Measurements from ENCODE around the gene CAMK2A.
"Not testable (repeated sequence)": the region's sequence is repeated elsewhere in the genome, so short reads cannot be mapped to it uniquely, and the experiment has no call there.

Gene CAMK2A

DNA sequence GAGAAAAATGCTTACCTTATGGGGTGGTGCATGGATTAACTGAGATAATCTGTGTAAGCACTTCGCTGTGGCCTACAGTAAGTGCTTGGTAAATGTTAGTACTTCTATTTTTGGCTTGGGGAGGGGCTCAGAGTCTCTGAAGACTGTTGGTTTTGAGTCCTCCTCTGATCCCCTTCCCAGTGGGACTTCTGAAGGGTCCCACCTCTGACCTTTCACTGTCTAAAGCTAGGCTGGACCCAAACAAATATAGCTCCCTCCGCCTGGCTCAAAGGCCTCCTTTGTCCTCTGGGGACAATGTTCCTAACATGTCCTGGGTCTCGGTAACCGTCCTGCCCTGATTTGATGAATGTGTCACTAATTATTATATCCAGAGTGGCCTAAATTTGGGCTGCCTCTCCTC is 34.8 kb downstream of the CAMK2A start:
- DNase-seq (ENCODE audit: low read depth) = no peak

DNA sequence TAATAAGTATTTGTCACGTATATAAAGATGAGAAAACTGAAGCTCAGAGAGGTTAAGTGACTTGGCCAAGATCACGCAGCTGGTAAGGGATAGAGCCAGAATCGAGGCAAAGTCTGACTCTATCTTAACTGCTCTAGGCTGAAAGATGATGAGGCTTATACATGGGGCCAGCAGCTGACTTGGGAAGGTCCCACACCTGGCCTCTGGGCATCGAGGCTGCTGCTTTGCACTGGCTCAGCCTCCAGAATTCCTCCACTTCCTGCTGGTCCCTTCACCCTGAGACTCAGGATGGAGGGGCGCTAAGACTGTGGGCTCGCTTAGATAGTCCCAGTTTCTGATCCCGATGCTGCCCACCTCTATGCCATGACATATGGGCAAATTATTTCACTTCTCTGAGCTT is 35.2 kb downstream of the CAMK2A start:
- DNase-seq (ENCODE audit: low read depth) = no peak

DNA sequence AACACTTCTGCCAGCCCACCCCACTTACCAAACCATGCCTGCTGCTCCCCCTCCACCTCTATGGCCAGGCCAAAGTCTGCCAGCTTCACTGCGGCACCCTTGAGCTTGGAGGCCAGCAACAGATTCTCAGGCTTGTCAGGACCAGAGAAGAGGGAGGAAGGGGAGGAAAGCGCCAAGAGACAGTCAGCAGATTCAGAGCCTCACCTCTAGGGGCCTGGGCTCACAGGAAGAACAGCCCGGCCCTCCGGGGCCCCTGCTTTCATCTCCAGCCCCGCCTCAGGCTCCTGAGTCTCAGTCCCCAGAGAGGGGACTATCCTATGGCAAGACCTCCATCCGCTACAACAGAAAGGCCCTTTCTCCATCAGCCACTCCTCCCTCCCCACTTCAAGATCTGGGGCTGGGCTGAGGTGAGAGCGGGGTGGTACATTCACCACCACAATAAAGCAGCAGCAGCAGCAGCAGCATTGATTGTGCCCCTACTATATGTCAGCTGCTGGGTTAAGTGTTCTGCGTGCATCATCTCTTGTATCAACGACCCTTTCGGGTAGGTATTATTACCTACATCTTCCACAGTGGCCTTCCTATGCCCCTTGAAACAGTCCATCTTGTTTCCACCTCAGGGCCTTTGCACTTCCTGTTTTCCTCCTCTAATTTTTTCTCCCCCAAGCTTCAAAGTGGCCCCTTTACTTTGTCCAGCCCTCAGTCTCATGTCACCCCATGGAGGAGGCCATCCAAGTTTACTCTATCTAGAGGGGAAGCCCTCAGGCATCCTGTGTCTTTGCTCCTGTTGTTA is 36.0 kb downstream of the CAMK2A start:
- no peak for DNase-seq (ENCODE audit: low read depth)

DNA sequence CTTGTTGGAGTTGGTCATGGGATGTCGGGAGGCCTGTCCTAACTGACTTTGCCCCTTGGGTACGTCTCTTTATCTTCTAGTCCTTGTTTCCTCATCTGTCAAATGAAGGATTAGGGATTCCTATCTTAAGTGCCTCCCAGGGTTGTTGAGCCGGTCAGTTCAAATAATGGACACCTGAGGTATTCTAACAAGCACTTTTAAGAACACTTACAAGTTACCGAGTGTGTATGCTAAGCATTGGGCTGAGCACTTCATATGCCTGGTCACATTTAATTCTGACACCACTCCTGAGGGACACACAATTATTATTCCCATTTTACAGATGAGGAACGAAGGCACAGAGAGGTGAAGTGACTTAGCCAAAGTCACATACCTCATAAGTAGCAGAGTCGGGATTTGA is 37.1 kb downstream of the CAMK2A start:
- DNase-seq (ENCODE audit: low read depth) = no peak

DNA sequence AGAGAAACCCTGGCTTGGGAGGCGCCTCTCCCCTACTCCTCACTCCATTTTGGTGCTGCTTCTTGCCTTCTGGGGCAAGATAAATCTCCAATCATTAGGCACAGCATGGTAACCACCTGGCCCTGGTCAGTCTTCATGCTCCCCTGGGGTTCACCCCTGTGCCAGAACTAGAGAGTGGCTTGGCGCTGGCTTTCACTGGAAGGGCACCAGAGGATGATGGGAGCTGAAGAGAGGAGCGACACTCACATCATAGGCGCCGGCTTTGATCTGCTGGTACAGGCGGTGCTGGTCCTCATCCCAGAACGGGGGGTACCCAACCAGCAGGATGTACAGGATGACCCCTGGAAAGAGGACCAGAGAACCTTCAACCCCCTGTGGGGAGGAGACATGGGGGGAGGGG is 38.1 kb downstream of the CAMK2A start:
- no peak for DNase-seq (ENCODE audit: low read depth)

DNA sequence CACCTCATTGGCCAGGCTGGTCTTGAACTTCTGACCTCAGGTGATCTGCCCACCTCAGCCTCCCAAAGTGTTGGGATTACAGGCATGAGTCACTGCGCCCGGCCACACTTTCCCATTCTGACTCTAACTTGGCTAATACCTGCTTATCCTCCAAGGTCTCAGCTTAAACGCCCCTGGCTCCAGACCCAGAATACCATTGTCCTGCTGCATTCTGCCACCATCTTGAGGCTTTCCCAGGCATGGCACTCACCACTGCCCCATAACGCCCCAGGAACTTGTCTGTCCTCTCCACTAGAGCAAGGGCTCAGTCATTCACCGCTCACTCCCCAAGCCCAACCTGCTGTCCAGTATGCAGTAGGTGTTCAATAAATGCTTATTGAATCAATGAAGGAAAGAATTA is 39.8 kb downstream of the CAMK2A start:
- DNase-seq (ENCODE audit: low read depth) = no peak

DNA sequence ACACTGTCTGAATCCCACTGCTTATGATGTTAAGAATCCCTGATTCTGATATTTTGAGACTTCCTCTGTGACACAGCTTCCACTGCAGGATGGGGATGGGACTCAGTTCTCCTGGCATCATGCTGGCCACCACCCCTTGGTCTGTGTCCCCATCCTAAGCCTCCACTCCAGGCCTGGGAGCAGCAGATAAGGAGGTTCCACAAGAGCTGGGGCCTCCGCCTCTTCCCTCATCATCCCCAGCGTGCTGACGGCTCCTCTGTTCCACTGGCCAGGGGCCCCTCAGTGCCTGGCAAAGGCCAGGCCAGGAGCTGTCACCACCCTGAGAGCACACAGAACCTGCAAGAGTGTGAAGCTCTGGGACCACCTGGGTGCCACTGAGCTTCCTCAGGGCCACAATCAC is 40.6 kb downstream of the CAMK2A start:
- DNase-seq (ENCODE audit: low read depth) = no peak

DNA sequence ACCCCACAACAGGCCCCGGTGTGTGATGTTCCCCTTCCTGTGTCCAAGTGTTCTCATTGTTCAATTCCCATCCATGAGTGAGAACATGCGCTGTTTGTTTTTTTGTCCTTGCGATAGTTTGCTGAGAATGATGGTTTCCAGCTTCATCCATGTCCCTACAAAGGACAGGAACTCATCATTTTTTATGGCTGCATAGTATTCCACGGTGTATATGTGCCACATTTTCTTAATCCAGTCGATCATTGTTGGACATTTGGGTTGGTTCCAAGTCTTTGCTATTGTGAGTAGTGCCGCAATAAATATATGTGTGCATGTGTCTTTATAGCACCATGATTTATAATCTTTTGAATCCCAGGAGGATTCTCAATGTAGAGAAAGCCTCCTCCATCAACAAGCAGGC is 41.1 kb downstream of the CAMK2A start:
- DNase-seq (ENCODE audit: low read depth) = not testable (repeated sequence)

DNA sequence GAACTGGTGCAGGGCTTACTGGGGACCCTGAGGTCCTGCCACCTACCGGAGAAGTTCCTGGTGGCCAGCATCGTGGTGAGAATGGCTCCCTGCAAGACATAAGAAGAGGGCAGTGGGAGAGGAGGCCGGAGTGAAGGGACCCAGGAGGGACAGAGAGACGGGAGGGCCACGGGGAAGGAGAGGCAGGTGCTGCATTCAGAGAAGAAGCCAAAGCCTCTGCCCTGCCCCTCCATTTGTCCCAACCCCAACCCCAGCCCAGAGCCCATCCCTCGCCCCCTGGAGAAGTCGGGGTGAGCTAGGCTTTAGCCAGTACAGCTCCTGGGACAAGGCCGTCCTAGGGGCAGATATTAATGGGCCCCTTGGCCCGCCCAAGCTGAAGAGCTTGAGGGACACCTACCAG is 41.8 kb downstream of the CAMK2A start:
- no peak for DNase-seq (ENCODE audit: low read depth)

DNA sequence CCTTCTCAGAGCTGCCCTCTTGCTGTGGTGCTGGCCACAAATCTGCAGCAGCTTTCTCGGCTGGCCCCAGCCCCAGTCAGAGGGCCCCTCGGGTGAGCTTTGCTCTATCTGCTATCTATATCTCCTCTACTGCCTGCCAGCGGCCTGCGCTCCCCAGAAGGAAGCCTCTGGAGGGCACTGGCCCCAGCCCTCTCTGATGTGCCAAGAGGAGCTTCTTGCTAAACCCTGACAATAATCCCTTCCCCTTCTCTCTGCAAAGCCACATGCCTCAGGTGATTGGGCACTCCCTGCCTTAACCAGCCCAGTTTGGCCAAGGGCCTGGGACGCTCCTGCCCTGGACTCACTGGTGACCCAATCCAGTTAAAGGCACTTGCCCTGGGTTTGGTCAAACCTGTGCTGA is 42.7 kb downstream of the CAMK2A start:
- no peak for DNase-seq (ENCODE audit: low read depth)

DNA sequence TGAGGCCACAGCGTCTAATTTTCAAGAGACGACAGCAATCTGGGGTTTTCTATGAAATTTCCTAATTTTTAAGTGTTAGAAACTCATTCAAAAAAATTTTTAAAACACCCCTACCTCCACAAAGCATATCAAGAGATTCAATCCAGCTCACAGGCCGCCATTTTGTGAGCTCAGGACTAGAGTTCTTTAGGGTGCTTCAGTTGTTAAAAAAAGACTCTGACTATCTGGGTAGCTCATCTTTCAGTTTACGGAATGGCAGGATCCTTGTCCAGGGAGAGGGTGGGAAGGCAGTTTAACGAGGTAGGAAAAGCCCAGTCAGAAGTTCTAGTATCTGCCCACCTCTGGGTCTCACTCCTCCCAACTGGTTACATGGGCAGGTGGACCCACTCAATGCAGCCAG is 43.1 kb downstream of the CAMK2A start:
- DNase-seq (ENCODE audit: low read depth) = no peak

DNA sequence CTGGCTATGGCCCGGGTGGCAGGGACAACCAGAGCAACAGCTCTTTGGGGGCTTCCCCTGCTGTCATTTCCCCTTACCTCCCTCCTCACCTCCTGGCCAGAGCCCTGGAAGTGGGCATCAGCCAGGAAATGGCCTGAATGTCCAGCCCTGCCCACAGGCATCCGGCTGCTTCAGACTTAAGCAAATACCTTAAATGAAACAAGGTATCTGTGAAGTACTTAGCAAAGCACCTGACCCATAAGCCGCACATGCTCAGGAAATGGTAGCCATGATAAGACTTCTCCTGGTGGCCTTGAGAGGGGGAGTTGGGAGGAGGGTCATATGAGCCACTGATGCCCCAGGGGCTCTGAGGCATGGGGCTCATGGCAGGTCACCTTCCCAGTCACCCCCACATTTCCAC is 43.8 kb downstream of the CAMK2A start:
- no peak for DNase-seq (ENCODE audit: low read depth)

DNA sequence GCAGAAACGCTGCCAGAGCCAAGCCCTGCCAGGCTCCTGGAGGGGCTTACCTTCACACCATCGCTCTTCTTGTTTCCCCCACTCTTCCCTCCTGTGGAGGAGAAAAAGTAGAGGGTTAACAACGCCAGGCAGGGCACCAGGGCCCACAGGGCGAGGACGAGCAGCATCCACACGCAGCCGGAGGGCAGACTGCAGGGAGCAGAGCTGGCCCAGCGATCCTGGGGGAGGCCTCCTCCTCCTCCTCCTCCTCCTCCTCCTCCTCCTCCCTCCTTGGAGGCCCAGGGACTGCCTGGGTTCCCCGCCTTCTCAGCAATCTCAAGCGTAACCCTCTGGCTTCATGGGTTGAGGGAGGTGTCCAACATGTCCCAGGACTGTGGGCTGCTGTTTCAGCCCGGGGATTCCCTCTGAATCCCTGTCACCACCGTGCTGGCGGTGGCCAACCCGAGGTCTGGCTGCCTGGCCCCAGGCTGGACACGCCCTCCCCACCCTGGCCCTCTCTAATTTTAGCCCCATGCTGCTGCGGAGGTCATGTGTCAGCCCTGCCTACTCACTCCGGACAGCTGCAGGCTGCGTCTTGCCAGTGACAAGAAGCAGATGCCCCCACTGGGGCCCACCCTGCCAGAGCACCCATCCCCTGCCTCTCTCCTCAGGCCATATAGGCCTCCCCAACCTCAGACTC is 44.3 kb downstream of the CAMK2A start:
- DNase-seq (ENCODE audit: low read depth) = no peak

DNA sequence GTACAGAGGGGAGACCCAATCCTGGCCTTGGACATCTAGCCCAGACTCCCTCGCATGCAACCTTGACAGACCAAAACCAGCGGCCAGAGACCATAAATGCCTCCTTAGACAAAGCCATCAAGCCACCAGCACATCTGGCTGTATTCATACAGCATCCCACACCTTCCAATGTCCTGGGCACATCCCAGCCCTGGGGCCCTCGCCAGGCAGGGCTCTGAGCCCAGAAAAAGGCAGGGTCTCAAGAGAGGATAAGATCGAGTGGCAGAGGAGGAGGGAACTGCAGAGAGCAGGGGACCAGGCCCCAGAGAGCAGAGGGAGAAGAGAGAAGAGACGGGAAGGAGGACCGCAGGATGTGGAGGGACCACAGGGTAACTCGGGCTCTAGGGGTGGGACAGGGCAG is 45.4 kb downstream of the CAMK2A start:
- DNase-seq (ENCODE audit: low read depth) = no peak

DNA sequence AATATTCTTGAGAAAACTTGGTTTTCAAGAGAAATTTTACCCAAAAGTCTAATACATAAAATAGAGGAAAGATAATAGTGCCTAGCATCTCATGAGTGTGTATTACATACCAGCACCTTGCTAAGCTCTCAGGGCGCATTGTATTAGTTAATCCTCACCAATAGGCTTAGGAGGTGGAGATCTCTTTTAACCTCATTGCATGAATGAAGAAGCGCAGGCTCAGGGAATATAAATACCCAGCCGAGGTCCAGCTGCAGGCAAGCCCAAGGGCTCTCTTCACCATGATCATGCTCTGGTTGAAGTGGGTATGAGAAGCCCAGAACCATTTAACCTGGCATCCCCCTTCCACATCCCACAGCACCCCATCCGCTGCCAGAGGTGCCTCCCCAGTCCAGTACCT is 46.0 kb downstream of the CAMK2A start:
- DNase-seq (ENCODE audit: low read depth) = no peak

DNA sequence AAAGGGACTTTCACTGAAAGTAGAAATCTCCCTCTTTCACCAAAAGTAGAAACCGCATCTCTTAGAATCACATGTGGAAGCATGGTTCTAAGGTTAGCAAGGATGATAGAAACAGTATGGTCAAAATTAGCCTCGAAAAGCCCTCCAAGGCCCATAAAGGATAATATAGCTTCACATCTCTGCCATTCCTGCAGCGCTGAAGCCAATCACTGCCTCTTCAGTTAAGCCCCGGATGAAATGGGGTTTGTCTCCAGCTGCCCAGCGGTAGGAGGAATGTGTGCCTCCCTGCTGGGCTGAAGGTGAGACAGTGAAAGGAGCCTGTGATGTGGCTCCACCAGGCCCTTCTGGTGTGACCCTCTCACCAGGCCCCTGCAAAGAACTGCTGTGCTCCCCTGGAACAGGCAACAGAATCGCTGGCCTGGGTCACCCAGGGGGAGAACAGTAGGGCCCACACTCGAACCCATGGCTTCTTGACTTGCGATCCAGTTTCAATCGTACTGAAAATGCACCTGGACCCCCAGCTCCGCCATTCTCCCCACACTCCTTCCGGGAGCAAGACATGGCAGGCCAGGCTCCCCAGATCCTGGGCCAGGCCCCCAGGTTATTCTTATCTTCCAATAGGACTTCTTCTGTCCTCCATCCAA is 47.2 kb downstream of the CAMK2A start:
- DNase-seq (ENCODE audit: low read depth) = no peak

DNA sequence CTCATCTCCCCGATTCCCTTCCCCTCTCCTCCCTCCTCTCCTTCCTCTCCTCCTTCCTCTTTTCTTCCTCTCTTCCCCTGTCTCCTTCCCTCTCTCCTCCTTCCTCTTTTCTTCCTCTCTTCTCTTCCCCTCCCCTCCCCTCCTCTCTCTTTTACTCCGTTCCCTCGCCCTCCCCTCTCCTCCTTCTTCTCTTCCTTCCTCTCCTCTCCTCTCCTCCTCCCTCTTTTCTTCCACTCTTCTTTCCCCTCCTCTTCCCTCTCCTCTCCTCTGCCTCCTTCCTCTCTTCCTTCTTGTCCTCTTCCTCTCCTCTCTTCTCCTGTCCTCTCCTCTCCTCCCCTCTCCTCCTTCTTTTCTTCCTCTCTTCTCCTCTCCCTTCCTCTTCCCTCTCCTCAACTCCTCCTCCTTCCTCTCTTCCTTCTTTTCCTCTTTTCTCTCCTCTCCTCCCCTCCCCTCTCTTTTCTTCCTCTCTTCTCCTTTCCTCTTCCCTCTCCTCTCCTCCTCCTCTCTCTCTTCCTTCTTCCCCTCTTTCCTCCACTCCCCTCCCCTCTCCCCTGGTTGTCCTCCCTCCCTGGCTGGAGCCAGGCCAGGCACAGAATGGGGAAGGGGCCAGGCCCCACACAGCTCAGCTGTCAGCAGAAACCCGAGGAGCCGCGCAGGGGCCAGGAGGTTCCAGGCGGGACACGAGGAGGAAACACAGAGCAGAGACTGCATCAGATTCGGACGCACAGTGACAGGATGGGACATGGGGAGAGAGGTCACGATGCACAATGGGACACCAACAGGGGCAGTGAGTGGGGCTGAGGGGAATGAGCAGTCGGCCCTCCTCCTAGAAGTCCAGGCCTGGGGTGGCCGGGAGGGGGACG is 48.0 kb downstream of the CAMK2A start:
- no peak for DNase-seq (ENCODE audit: low read depth)

DNA sequence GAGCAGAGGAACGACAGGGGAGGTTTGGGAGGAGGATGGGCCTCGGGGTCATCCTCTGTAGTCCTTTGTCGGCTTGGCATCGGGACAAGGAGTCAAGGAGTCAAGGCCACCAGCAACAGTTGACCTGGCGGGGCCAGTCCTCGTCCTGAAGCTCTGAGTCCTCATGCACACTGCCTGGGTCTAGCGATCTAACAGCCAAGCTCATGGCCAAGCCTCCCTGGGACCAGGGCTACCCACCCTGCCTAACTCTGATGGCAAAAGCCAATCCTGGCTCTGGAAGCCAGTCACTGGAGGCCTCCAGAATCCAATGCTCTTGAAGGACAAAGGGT is 49.8 kb downstream of the CAMK2A start:
- DNase-seq (ENCODE audit: low read depth) = no peak

DNA sequence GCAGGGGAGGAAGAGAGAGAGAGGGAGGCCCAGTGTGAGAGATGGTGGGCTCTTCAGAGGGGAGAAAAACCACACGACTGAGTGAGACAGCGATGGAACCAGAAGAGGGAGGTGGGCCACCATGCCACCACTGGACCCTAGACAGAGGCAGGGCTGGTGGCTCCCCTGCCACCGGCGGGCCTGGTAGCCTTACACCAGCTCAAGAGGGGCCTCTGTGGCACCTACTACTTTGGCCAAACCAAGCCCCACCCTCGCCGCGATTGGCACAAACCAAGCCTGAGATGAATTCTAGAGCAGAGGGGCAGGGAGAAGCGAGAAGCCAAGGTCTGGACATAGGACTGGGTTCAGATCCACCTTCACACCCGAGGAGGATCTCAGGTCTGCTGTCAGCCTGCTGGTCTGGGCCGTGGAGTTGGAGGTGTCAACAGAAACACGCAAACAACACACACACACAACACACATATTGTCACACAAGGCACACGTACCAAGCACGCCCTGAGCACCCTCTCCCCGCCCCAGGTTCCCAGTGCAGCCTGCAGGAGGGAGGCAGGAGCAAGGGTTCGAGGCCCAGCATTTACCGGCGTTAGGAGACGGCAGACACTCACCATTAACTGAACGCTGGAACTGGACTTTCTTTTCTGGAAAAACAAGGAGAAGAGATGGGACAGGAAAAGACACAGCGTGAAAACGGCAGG is 50.3 kb downstream of the CAMK2A start:
- no peak for DNase-seq (ENCODE audit: low read depth)

DNA sequence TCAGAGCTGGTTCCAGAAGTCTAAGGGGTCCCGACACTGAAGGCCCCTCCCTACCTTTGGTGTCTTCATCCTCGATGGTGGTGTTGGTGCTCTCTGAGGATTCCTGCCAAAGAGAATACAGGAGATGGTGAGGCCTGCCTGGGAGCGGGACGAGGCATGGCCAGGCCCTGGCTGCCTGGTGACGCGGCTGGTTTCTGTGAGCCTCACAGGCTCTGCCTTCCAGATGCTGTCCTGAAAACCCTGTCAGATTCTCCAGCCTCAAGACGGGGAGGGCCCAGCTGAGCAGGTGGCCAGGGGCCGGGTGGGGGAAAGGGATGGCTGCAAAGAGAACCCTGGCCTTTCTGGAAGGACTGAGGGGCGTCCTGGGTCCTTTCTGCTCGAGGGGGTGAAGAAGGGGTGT is 50.9 kb downstream of the CAMK2A start:
- no peak for DNase-seq (ENCODE audit: low read depth)

DNA sequence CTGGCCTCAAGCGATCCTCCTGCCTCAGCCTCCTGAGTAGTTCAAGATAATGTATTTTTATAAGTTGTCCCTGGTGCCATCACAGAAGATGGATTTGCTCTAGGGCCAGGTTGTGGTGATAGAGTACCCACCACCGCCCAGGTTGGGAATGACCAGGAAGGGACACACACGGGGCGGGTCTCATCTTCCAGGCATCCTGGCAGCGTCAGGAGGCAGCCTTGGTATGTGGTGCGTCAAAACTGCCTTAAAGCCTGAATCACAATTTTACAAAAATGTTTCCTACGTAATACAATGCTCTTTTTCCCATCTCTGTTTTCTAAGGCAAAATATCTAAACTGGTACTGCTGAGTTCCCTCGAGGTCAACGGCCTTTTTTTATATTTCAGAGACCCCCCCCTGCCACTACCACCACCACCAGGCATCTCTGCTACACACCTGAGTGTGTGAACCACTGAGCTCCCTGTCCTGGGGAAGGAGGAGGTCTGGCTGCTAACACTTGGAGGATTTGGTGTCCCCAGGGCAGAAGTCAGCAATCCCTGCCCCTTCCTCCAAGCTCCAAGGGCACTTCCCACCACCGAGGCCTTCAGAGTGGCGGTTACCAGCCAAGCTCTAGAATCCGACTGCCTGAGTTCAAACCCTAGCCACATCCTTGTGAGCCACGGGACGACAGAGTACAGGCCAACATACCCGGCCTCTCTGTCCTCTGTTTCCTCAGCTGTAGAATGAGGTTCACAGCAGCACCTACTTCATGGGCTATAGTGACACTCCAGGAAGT is 52.4 kb downstream of the CAMK2A start:
- DNase-seq (ENCODE audit: low read depth) = no peak
